DOHH2 (cell line): ENCODE data around the gene PPP1R14B.

Source experiments
- EZH2phosphoT487 ChIP-seq: fragments of 200-600 bp; sonication (generic); IDR thresholded peaks from 2 replicates; pipeline ENCODE4 v1.6.1; 2017; ENCODE audit warnings: borderline replicate concordance, mild to moderate bottlenecking, antibody characterized with exemption, low read length, moderate library complexity, mixed read lengths
- TF ChIP-seq, protein P1 (sequence below): fragments of 200-600 bp; sonication (generic); IDR thresholded peaks from one replicate; pipeline ENCODE4 v1.5.1; 2014; ENCODE audit warnings: antibody characterized with exemption, mild to moderate bottlenecking, low read depth, low read length; ENCODE audit not compliant: poor library complexity, severe bottlenecking

DNA sequence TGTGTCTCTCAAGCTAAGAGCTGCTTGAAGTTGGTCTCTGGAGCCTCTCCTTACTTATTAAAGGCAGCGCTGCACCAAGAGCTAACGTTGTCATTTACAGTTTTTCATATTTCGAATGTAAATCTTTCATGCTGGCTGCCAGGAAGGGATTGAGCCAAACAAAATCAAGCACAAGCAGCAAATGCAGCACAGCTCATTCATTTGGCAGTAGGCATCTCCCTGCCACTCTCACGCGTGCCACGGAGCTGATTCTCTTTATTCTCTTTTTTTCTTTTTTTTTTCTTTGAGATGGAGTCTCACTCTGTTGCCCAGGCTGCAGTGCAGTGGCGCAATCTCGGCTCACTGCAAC is 13.8 kb downstream of the PPP1R14B start:
- TF ChIP-seq, protein P1, sequence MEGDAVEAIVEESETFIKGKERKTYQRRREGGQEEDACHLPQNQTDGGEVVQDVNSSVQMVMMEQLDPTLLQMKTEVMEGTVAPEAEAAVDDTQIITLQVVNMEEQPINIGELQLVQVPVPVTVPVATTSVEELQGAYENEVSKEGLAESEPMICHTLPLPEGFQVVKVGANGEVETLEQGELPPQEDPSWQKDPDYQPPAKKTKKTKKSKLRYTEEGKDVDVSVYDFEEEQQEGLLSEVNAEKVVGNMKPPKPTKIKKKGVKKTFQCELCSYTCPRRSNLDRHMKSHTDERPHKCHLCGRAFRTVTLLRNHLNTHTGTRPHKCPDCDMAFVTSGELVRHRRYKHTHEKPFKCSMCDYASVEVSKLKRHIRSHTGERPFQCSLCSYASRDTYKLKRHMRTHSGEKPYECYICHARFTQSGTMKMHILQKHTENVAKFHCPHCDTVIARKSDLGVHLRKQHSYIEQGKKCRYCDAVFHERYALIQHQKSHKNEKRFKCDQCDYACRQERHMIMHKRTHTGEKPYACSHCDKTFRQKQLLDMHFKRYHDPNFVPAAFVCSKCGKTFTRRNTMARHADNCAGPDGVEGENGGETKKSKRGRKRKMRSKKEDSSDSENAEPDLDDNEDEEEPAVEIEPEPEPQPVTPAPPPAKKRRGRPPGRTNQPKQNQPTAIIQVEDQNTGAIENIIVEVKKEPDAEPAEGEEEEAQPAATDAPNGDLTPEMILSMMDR, result no peak
- TF ChIP-seq EZH2phosphoT487, result no peak
